Measurements from ENCODE around the gene MAP4K2.

- TF ChIP-seq CTCF (IDR thresholded peaks at IDR 0.05) (no peak), POLR2AphosphoS5 (IDR thresholded peaks at IDR 0.05) (no peak), POLR2A (IDR thresholded peaks at IDR 0.05) (no peak)
Observed at GRCh38 chr11:64810891-64811272, 7.9 kb upstream of the MAP4K2 start.

All from stomach (tissue), 4 donors.